Measurements from ENCODE around the gene ZNF446. TPM values are rescaled to one million over a fixed set of nuclear protein-coding genes. Genes with fewer than 3 reads are reported as not detected.

Gene ZNF446
- total and polyA plus RNA-seq, 10 of the 15 experiments (the other 5 are each of a cell fraction or from before 2014, with no cell fraction given) = 0.14 to 6.9 (median 4.1) TPM

DNA sequence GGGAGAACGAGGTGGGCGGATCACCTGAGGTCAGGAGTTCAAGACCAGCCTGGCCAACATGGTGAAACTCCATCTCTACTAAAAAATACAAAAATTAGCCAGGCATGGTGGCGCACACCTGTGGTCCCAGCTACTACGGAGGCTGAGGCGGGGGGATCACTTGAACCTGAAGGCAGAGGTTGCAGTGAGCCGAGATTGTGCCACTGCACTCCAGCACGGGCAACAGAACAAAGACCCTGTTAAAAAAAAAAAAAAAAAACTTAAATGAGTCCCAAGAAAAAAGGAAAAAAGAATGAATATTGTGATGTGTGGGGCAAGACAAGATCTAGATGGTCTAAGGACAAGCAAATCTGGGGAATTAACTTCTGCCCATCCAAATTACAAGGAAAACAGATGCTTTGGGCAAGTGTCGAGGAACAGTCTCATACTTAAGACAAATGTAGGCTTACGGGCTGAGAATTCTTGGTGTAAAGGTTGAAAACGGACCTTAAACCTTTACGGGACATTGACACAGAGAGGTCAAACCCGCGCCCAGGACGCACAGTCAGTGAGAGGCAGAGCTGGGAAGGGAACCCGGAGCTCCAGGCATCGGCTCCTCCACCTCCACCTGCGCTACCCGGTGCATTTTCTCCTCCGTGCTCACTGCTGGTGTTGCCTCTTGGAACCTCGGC, 9.9 kb upstream of the ZNF446 start:
- ChIA-PET CTCF (interaction anchor here (1.5 kb wide), 1 partner anchor 53 kb away, joined by 5 read pairs; the partner anchor contains the start of gene ZBTB45), POLR2A (interaction anchor here (1.6 to 2.4 kb wide), 3 partner anchors 15 to 57 kb away, joined by 5 to 6 read pairs (median 6); partner anchors contain the start of genes ZNF324B and ZNF584), RAD21 (ENCODE audit: unreplicated experiment) (interaction anchor here (1.3 kb wide), 1 partner anchor 58 kb away, joined by 5 read pairs; the partner anchor contains the start of gene ZNF584), SMC1A (ENCODE audit: uncharacterized antibody, unreplicated experiment) (interaction anchor here (1.0 to 1.5 kb wide), 3 partner anchors 10 to 58 kb away, joined by 3 to 4 read pairs (median 4); partner anchors contain the start of genes ZBTB45, ZNF446 and ZNF584)
- Histone ChIP-seq H3K79me2 (ENCODE audit: control insufficient read depth, insufficient read depth, low read length) (peaks cover 17% of the 10 kb centered on the region), H3K36me3 (ENCODE audit: control insufficient read depth in 2 of 2, insufficient read depth in 2 of 2, low read length in 1 of 2) (peaks cover 0 to 2% of the 10 kb centered on the region in 2 experiments; a peak in 2 of 4 replicates), H3K4me3 (peak overlapping the region; percentile 81), H3K27me3 (replicated peaks in 1 of 2; ENCODE audit: control insufficient read depth in 2 of 2, insufficient read depth in 2 of 2, low read length in 1 of 2) (no peaks in the 10 kb centered on the region), H3K9me3 (replicated peaks; ENCODE audit: control insufficient read depth, insufficient read depth, low read length) (no peaks in the 10 kb centered on the region), H4K20me1 (ENCODE audit: control insufficient read depth, insufficient read depth) (no peaks in the 10 kb centered on the region), H3K4me1 (ENCODE audit: control insufficient read depth, insufficient read depth, low read length) (peaks cover 14% of the 10 kb centered on the region), H3K9ac (ENCODE audit: control insufficient read depth, insufficient read depth, low read length) (no peak overlapping the region; the same call in 1 of the 2 replicates), H2AFZ (ENCODE audit: control insufficient read depth, low read depth, low read length) (peak overlapping the region; percentile 97), H3K27ac (ENCODE audit: control insufficient read depth, insufficient read depth) (no peak overlapping the region), H3K4me2 (ENCODE audit: control insufficient read depth, insufficient read depth) (peak overlapping the region; percentile 91)
- DNase-seq (ENCODE audit: low read depth, low spot score) = no peak
- ATAC-seq = peak; percentile 13
- FAIRE-seq = no peak
- in situ Hi-C loops (cut with MboI) (no loop called here), intact Hi-C loops (cut with micrococcal nuclease; ENCODE audit: unreplicated experiment) (loop anchor here (5.0 kb wide), 2 partner anchors 59 to 139 kb away; partner anchors contain the start of genes ZNF584 and ZSCAN22)
- 34% methylated on average over 20 of the region's 20 CpGs for WGBS (ENCODE audit: insufficient coverage, insufficient replicate concordance, low lambda C conversion rate, missing lambda C conversion rate)
- 0 out of 4 replicates have a peak, but pooled peaks have one; percentile 21 to 24 for TF ChIP-seq IKZF2 (IDR thresholded peaks at IDR 0.05)
- TF ChIP-seq, protein P1, sequence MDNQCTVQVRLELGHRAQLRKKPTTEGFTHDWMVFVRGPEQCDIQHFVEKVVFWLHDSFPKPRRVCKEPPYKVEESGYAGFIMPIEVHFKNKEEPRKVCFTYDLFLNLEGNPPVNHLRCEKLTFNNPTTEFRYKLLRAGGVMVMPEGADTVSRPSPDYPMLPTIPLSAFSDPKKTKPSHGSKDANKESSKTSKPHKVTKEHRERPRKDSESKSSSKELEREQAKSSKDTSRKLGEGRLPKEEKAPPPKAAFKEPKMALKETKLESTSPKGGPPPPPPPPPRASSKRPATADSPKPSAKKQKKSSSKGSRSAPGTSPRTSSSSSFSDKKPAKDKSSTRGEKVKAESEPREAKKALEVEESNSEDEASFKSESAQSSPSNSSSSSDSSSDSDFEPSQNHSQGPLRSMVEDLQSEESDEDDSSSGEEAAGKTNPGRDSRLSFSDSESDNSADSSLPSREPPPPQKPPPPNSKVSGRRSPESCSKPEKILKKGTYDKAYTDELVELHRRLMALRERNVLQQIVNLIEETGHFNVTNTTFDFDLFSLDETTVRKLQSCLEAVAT (IDR thresholded peaks at IDR 0.05) = 0 out of 2 replicates have a peak, but pooled peaks have one; percentile 62
- no peak for TF ChIP-seq POLR2AphosphoS2 (IDR thresholded peaks at IDR 0.05; ENCODE audit: low read depth, low read length)
- TF ChIP-seq CHD1 (IDR thresholded peaks at IDR 0.05; ENCODE audit: low read depth, low read length) = no peak
- TF ChIP-seq MEF2A (IDR thresholded peaks at IDR 0.05; ENCODE audit: insufficient read depth, low read depth, low read length) = no peak
- no peak for TF ChIP-seq HDGF (IDR thresholded peaks at IDR 0.05)
- TF ChIP-seq NFXL1 (IDR thresholded peaks at IDR 0.05; ENCODE audit: borderline replicate concordance) = no peak
- TF ChIP-seq MTA2 (IDR thresholded peaks at IDR 0.05; ENCODE audit: low read depth) = no peak
- TF ChIP-seq KDM1A (IDR thresholded peaks at IDR 0.05; ENCODE audit: borderline replicate concordance) = no peak
- TF ChIP-seq SMAD5 (IDR thresholded peaks at IDR 0.05; ENCODE audit: low read depth) = no peak
- BruUV-seq (replicated peaks) = no TSS peak
